Activated naive CD8-positive, alpha-beta T cell treated with anti-CD3 and anti-CD28 coated beads, Interleukin-2, amount 50 U/mL, for 24 hours (primary cell): Measurements from ENCODE around the gene ZG16B.

ENCODE experiments used
- ATAC-seq: fragments of 150-1000 bp; cut with Tn5 transposase; one replicate; pipeline ENCODE4 v1.10.0; 2021
- DNase-seq: peaks from one replicate; pipeline ENCODE4 v3.0.0; 2021
- H3K27ac Mint-ChIP-seq: one replicate; pipeline ENCODE4 v1.8.0; 2021; ENCODE audit warnings: mild to moderate bottlenecking, mixed read lengths
- H3K27me3 Mint-ChIP-seq: one replicate; pipeline ENCODE4 v1.8.0; 2021; ENCODE audit warnings: mixed read lengths
- H3K36me3 Mint-ChIP-seq: one replicate; pipeline ENCODE4 v1.8.0; 2021; ENCODE audit warnings: low read depth, mixed read lengths
- H3K4me1 Mint-ChIP-seq: one replicate; pipeline ENCODE4 v1.8.0; 2021; ENCODE audit warnings: mixed read lengths
- H3K4me3 Mint-ChIP-seq: one replicate; pipeline ENCODE4 v1.8.0; 2021; ENCODE audit warnings: mild to moderate bottlenecking, moderate library complexity, mixed read lengths
- H3K9me3 Mint-ChIP-seq: one replicate; pipeline ENCODE4 v1.8.0; 2021; ENCODE audit warnings: mixed read lengths

Gene ZG16B

GRCh38 chr16:2855536-2855935 lies 25.4 kb downstream of the ZG16B start:
- H3K36me3 Mint-ChIP-seq = peaks cover 3% of the 10 kb centered on the region
- H3K4me1 Mint-ChIP-seq = peaks cover 4% of the 10 kb centered on the region
- no peak for ATAC-seq
- no peak overlapping the region for H3K27ac Mint-ChIP-seq
- peaks cover 10% of the 10 kb centered on the region for H3K27me3 Mint-ChIP-seq
- H3K9me3 Mint-ChIP-seq = peaks cover 10% of the 10 kb centered on the region
- no peak for DNase-seq
- H3K4me3 Mint-ChIP-seq = no peak overlapping the region

- ATAC-seq (no peak), DNase-seq (peak; percentile 44)
- Mint-ChIP-seq H3K9me3 (peaks cover 10% of the 10 kb centered on the region), H3K27ac (no peak overlapping the region), H3K27me3 (peaks cover 14% of the 10 kb centered on the region), H3K36me3 (peaks cover 3% of the 10 kb centered on the region), H3K4me1 (peaks cover 4% of the 10 kb centered on the region), H3K4me3 (no peak overlapping the region)
Measured at GRCh38 chr16:2856061-2856670, 26.1 kb downstream of the ZG16B start.

DNA sequence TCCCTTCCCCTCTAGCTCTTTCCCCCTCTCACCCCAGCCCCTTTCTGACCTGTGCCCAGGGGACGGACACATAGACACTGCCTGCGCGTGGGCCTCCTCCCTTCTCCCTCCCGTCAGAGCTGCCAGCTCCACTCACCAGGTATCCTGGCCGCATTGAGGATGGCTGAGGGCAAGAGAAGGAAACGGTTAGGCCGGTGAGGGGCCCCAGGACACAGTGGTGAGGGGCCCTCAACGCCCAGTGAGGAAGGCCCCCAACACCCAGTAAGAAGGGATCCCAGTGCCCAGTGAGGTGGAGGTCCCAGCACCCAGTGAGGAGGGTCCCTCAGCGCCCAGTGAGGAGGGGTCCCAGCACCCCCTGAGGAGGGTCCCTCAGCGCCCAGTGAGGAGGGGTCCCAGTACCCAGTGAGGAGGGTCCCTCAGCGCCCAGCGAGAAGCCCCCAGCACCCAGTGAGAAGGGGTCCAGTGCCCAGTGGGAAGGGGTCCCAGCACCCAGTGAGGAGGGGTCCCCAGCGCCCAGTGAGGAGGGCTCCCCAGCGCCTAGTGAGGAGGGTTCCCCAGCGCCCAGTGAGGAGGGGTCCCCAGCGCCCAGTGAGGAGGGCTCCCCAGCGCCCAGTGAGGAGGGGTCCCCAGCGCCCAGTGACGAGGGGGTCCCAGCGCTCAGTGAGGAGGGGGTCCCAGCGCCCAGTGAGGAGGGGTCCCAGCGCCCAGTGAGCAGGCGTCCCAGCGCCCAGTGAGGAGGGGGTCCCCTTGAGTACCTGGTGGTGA lies 26.8 kb downstream of the ZG16B start:
- Mint-ChIP-seq H3K36me3 (peaks cover 3% of the 10 kb centered on the region), H3K9me3 (peaks cover 10% of the 10 kb centered on the region), H3K27me3 (peaks cover 18% of the 10 kb centered on the region), H3K4me3 (no peak overlapping the region), H3K4me1 (peaks cover 4% of the 10 kb centered on the region), H3K27ac (no peak overlapping the region)
- no peak for ATAC-seq
- DNase-seq = no peak

DNA sequence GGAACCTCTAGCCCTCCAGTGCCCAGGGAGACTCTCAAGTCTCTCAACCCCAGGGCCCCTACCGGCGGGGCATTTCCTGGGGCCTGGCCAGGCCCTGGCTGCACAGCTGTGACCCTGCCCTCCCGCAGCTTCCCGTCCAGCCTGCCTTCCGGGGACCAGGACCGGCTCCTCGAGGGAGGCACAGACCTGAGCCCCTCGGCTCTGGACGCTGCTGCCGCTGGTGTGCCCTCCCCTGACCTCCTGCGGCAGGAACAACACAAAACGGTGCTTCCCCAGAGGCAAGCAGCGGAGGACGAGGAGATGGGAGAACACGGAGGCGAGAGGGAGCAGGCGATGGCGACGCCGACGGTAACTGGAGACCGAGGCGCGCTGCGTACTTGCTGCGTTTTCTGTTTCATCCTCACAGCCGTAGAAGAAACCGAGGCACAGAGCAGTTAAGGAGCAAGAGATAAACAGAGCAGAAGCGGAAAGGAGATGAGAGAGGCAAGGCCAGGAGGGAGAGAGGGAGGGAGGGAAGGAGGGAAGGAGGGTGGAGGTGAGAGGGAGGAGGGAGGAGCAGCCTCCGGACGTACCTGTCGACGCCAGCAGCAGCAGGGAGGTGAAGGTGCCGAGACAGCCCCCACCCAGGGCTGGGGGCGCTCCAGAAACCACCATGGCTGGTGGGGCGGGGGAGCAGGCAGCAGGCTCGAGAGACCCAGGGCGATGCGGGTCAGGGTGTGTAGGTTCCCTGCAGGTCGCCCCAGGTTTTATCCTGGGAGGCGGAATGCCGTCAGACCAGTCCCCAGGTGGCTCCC lies 27.5 kb downstream of the ZG16B start, which contains the start of gene PRSS22:
Gene PRSS22, minus strand, starts transcription at position 720 of the 794 bp plus-strand sequence. Its CDS starts 66 bp downstream, at position 654.
- H3K27ac Mint-ChIP-seq = no peak within 1 kb of the TSS
- ATAC-seq = no peak
- no peak for DNase-seq
- H3K36me3 Mint-ChIP-seq = peaks cover 3% of the 10 kb centered on the region
- H3K27me3 Mint-ChIP-seq = peaks cover 16% of the 10 kb centered on the region
- H3K4me1 Mint-ChIP-seq = peaks cover 4% of the 10 kb centered on the region
- H3K4me3 Mint-ChIP-seq = peak within 1 kb of the TSS; percentile 61
- peaks cover 10% of the 10 kb centered on the region for H3K9me3 Mint-ChIP-seq

- Mint-ChIP-seq H3K27me3 (peaks cover 16% of the 10 kb centered on the region), H3K4me3 (no peak overlapping the region), H3K36me3 (peaks cover 3% of the 10 kb centered on the region), H3K9me3 (peaks cover 10% of the 10 kb centered on the region), H3K27ac (no peak overlapping the region), H3K4me1 (peaks cover 4% of the 10 kb centered on the region)
- DNase-seq (no peak), ATAC-seq (no peak)
Measured at GRCh38 chr16:2858245-2859025, 28.3 kb downstream of the ZG16B start.

- H3K4me1 Mint-ChIP-seq = peaks cover 4% of the 10 kb centered on the region
- H3K27ac Mint-ChIP-seq = no peak overlapping the region
- H3K36me3 Mint-ChIP-seq = no peaks in the 10 kb centered on the region
- H3K4me3 Mint-ChIP-seq = no peak overlapping the region
- ATAC-seq (no peak), DNase-seq (no peak)
- H3K9me3 Mint-ChIP-seq = peaks cover under 1% of the 10 kb centered on the region
- H3K27me3 Mint-ChIP-seq = peaks cover 16% of the 10 kb centered on the region
Measured at GRCh38 chr16:2859686-2860265, 29.7 kb downstream of the ZG16B start.

DNA sequence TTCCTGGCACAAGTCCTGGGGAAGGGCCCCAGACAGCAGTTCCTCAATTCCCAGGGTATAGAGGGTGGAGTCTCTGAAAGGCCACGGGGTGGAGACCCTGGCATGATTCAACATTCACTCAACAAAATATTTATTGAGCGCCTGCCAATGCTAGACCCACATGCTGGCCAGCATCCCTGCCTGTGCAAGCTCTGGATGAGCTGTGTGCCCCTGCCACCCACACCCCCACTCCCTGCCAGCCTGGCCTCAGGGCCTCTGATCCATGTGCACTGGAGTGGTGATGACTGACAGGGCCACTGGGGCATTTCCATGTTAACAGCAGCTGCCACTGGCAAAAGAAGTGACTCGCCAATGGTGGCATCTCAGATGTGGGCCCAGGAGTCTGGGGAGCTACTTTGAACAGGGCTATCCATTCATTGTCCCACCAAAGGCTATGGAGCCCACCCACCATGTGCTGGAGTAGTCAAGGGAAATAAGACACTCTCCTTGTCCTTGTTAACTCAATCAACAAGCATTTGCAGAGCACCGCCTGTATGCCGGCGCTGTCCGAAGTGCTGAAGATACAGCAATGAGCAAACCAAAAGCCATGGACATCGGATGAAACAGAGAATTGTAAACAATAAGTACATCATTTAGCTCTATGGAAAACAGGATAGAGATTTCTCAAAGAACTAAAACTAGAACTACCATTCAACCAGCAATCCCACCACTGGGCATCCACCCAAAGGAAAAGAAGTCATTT lies 30.9 kb downstream of the ZG16B start:
- H3K9me3 Mint-ChIP-seq = no peaks in the 10 kb centered on the region
- peaks cover 16% of the 10 kb centered on the region for H3K27me3 Mint-ChIP-seq
- no peak for ATAC-seq
- no peaks in the 10 kb centered on the region for H3K36me3 Mint-ChIP-seq
- H3K4me1 Mint-ChIP-seq = peaks cover 4% of the 10 kb centered on the region
- no peak overlapping the region for H3K4me3 Mint-ChIP-seq
- no peak overlapping the region for H3K27ac Mint-ChIP-seq
- no peak for DNase-seq

DNA sequence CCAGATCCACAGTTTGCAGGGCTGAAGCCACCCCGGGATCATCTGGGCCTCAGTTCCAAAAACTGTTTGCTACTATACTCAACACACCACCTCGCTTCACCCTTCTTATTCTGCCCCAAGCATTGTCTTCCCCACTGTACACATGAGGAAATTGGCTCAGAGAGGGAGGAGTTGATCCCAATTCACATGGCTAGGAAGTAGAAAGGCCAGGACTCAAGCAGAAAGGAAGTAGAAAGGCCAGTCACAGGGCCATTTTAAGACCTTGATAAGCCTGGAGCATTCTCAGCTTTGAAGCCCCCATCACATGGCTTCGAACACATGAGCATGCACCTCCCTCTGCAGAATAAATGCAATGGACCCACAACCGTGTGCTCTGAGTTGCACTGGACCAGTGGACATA lies 35.5 kb downstream of the ZG16B start:
- H3K4me1 Mint-ChIP-seq = peaks cover 20% of the 10 kb centered on the region
- H3K36me3 Mint-ChIP-seq = no peaks in the 10 kb centered on the region
- no peaks in the 10 kb centered on the region for H3K9me3 Mint-ChIP-seq
- H3K4me3 Mint-ChIP-seq = no peak overlapping the region
- H3K27ac Mint-ChIP-seq = no peak overlapping the region
- DNase-seq (no peak), ATAC-seq (no peak)
- H3K27me3 Mint-ChIP-seq = peaks cover 10% of the 10 kb centered on the region

- Mint-ChIP-seq H3K9me3 (no peaks in the 10 kb centered on the region), H3K27me3 (peaks cover 4% of the 10 kb centered on the region), H3K27ac (peak overlapping the region; percentile 12), H3K4me3 (peak overlapping the region; percentile 2), H3K4me1 (peaks cover 20% of the 10 kb centered on the region), H3K36me3 (no peaks in the 10 kb centered on the region)
- no peak for DNase-seq
- no peak for ATAC-seq
Measured at GRCh38 chr16:2866431-2866830, 36.3 kb downstream of the ZG16B start.

GRCh38 chr16:2867661-2867986 lies 37.5 kb downstream of the ZG16B start:
- peak overlapping the region; percentile 88 for H3K4me3 Mint-ChIP-seq
- peak overlapping the region; percentile 89 for H3K27ac Mint-ChIP-seq
- ATAC-seq = no peak
- DNase-seq = no peak
- no peaks in the 10 kb centered on the region for H3K9me3 Mint-ChIP-seq
- peaks cover 20% of the 10 kb centered on the region for H3K4me1 Mint-ChIP-seq
- peaks cover 2% of the 10 kb centered on the region for H3K27me3 Mint-ChIP-seq
- no peaks in the 10 kb centered on the region for H3K36me3 Mint-ChIP-seq

DNA sequence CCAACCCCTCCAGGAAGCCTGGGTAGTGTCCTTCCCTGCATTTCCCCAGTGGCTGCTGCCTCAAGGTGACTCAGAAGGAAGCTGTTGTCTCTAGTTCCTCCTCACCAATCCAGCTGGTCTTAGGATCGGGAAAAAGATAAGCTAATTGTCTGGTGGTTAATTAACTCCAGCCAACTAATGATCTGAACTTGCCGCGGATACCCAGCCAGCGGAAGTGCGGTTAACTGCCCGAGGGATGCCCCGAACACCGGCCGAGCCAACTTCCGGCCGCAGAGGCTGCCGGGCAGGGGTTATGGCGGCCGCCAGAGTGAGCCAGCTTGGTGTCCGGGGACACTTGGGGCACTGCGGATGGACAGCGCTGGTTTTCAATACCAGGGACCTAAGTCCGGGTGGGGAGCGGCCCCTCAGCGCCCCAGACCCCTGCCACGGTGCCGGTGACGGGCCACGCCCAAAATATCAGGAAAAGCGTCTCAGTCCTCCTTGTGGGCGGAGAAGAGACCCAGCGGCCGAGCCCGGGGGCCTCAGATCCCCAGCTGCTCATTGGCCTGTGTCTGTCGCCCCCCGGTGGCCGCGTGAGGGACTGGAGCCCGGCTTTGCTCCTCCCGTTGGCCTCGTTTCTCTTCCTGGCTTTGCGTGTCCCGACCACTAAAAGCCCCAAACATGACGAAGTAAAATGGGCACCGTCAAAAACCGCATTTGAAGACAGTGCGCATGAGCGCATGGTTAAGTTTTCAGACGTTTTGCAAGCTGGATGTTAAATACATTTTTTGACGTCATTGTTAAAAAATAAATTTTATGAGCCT lies 38.1 kb downstream of the ZG16B start:
- DNase-seq = peak; percentile 99
- Mint-ChIP-seq H3K4me1 (peaks cover 20% of the 10 kb centered on the region), H3K9me3 (no peaks in the 10 kb centered on the region), H3K4me3 (peak overlapping the region; percentile 88), H3K36me3 (no peaks in the 10 kb centered on the region), H3K27me3 (peaks cover 2% of the 10 kb centered on the region), H3K27ac (peak overlapping the region; percentile 89)
- peak; percentile 93 for ATAC-seq

DNA sequence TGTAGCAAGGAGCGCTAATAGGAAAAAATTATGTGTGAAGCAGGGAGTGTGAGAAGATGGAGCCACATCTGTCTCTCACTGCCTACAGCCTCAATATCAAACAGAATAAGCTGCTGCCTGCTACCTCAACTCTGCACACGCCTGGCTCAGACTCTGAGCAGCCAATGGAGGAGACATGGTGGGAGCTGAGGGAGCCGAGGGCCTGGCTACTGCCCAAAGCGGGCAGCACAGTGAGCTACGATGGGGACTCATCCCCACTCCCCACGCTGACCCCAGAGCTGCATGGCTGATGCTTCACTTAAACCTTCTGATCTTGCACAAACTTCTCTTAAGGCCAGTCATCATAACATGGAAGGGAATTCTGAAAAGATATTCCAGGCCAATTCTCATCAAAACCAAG lies 41.8 kb downstream of the ZG16B start:
- Mint-ChIP-seq H3K27me3 (peaks cover 2% of the 10 kb centered on the region), H3K4me1 (peaks cover 20% of the 10 kb centered on the region), H3K9me3 (no peaks in the 10 kb centered on the region), H3K4me3 (no peak overlapping the region), H3K36me3 (no peaks in the 10 kb centered on the region), H3K27ac (no peak overlapping the region)
- no peak for ATAC-seq
- no peak for DNase-seq
